ENCODE measurements around the gene IFT81. TPM values are rescaled to one million over a fixed set of nuclear protein-coding genes. Genes with fewer than 3 reads are reported as not detected.

The IFT81 gene
- total and polyA plus RNA-seq, 2 of the 13 experiments (the other 11 are each of a cell fraction or from before 2014, with no cell fraction given): 4.2 to 13.0 TPM

DNA sequence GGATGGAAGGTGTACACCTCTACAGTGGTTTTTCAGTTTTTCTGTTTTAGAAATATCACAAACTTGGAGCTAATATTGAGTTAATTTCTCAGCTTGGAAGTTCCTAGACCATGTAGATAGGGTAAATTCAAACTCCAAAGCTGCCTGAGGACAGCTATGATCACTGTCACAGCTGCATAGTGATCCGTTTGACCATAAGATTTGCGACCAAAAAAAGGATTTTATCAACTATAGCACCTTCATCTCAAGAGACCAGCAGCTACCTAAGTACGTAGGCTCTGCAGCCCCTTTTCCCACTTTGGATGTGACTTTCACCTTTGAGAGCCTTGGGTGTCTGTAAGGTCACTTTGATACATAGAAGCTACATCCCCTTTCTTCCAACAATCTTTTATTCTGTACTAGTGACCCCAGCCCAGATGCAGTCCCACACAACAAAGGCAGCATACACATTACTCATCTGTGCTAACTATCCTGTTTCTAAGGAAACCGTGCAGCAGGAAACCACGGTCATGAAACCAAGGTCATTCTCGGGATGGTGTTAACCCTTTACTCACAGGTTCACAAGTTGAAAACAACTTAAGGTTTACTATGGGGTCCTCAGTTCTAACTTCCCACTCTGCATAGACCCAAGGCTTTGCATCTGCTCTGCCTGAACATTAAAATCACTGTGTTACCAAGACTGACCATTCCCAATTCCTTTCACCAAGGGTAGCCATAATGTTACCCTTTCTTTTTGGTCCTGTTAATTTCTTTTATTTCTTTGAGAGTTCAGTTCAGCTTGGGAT, 75.4 kb downstream of the IFT81 start (continued):
- TF ChIP-seq, protein P1, sequence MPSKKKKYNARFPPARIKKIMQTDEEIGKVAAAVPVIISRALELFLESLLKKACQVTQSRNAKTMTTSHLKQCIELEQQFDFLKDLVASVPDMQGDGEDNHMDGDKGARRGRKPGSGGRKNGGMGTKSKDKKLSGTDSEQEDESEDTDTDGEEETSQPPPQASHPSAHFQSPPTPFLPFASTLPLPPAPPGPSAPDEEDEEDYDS (CRISPR knock-in tag; IDR thresholded peaks at IDR 0.05): 0 out of 2 replicates have a peak, but pooled peaks have one; percentile 16
- TF ChIP-seq TEAD2 (CRISPR knock-in tag; IDR thresholded peaks at IDR 0.05): no peak
- TF ChIP-seq HMG20A (CRISPR knock-in tag; IDR thresholded peaks at IDR 0.05; ENCODE audit: borderline replicate concordance): peak; percentile 11; the same call in 1 of the 2 replicates
- TF ChIP-seq PRPF4 (IDR thresholded peaks at IDR 0.05; ENCODE audit: low read depth, low read length, poor library complexity, severe bottlenecking): no peak
- TF ChIP-seq, protein P2, sequence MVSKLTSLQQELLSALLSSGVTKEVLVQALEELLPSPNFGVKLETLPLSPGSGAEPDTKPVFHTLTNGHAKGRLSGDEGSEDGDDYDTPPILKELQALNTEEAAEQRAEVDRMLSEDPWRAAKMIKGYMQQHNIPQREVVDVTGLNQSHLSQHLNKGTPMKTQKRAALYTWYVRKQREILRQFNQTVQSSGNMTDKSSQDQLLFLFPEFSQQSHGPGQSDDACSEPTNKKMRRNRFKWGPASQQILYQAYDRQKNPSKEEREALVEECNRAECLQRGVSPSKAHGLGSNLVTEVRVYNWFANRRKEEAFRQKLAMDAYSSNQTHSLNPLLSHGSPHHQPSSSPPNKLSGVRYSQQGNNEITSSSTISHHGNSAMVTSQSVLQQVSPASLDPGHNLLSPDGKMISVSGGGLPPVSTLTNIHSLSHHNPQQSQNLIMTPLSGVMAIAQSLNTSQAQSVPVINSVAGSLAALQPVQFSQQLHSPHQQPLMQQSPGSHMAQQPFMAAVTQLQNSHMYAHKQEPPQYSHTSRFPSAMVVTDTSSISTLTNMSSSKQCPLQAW (CRISPR knock-in tag; IDR thresholded peaks at IDR 0.05): peak; percentile 72; the same call in 1 of the 2 replicates
- no peak for TF ChIP-seq SOX6 (IDR thresholded peaks at IDR 0.05)
- TF ChIP-seq SOX6 (CRISPR knock-in tag; IDR thresholded peaks at IDR 0.05): peak; percentile 74; the same call in 1 of the 2 replicates
- no peak for TF ChIP-seq ZNF777 (CRISPR knock-in tag; IDR thresholded peaks at IDR 0.05)
- no peak for TF ChIP-seq DMTF1 (CRISPR knock-in tag; IDR thresholded peaks at IDR 0.05)
- TF ChIP-seq FOSL1 (CRISPR knock-in tag; IDR thresholded peaks at IDR 0.05; ENCODE audit: borderline replicate concordance): 0 out of 2 replicates have a peak, but pooled peaks have one; percentile 29
- peak; percentile 73; the same call in 1 of the 2 replicates for TF ChIP-seq RXRB (CRISPR knock-in tag; IDR thresholded peaks at IDR 0.05; ENCODE audit: borderline replicate concordance)
- peak; percentile 70; the same call in 1 of the 2 replicates for TF ChIP-seq ETV5 (CRISPR knock-in tag; IDR thresholded peaks at IDR 0.05; ENCODE audit: borderline replicate concordance)
- TF ChIP-seq MEIS1 (CRISPR knock-in tag; IDR thresholded peaks at IDR 0.05; ENCODE audit: borderline replicate concordance): 0 out of 2 replicates have a peak, but pooled peaks have one; percentile 46
- peak; percentile 75 for TF ChIP-seq RFX3 (CRISPR knock-in tag; IDR thresholded peaks at IDR 0.05)
- peak; percentile 37; the same call in 1 of the 2 replicates for TF ChIP-seq FOXJ3 (CRISPR knock-in tag; IDR thresholded peaks at IDR 0.05; ENCODE audit: borderline replicate concordance)
- peak; percentile 32; the same call in 1 of the 2 replicates for TF ChIP-seq NR2C2 (CRISPR knock-in tag; IDR thresholded peaks at IDR 0.05; ENCODE audit: borderline replicate concordance)
- TF ChIP-seq ZBTB10 (CRISPR knock-in tag; IDR thresholded peaks at IDR 0.05; ENCODE audit: borderline replicate concordance): no peak
- TF ChIP-seq ZBTB4 (CRISPR knock-in tag; IDR thresholded peaks at IDR 0.05; ENCODE audit: borderline replicate concordance): no peak

Data from HepG2 (cell line).